ENCODE measurements around the gene SCG3.
A peak's percentile ranks its signal among the peaks of the same experiment; 100 is the strongest.

The SCG3 gene

DNA sequence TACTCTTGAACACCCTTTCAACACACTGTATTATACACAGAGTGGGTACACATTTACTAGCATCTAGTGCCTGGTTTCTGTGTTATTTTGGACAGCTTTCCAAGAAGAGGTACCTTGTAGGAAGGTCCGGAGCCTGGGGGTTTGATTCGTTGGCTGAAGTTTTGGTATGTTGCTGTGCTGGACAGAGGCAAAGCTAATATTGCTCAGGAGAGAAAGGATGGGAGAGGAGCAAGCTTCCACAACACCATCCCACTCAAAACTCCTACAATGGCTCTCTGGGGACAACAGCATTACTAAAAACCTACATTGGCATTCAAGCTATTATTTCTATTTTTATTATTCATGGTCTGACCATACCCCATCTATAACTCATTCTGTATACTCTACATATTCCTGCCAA is 57.2 kb downstream of the SCG3 start:
- no peaks in the 10 kb centered on the region for H3K36me3 ChIP-seq (ENCODE audit: insufficient read depth, low read length)
- no peaks in the 10 kb centered on the region for H4K20me1 ChIP-seq (ENCODE audit: insufficient read depth, low read length)
- no peaks in the 10 kb centered on the region for H3K79me2 ChIP-seq (ENCODE audit: insufficient read depth, low read length)
- no peak overlapping the region for H3K4me3 ChIP-seq (ENCODE audit: low read depth, low read length, poor library complexity, severe bottlenecking)
- no peak overlapping the region for H3K27ac ChIP-seq (ENCODE audit: low read depth, low read length, poor library complexity, severe bottlenecking)
- H3K9me3 ChIP-seq (ENCODE audit: low read length): no peaks in the 10 kb centered on the region
- no peak for TF ChIP-seq EZH2 (IDR thresholded peaks at IDR 0.05; ENCODE audit: borderline replicate concordance, low read length)
- TF ChIP-seq CTCF (IDR thresholded peaks at IDR 0.05; ENCODE audit: low read length): no peak
- H3K27me3 ChIP-seq (ENCODE audit: insufficient read depth, low read length): no peaks in the 10 kb centered on the region
- H3F3A ChIP-seq (ENCODE audit: insufficient read depth, low read length): no peaks in the 10 kb centered on the region
- no peak overlapping the region for H3K9ac ChIP-seq (ENCODE audit: low read length)
- H2AFZ ChIP-seq (ENCODE audit: low read length): no peak overlapping the region
- H3K4me1 ChIP-seq (ENCODE audit: insufficient read depth, low read length, severe bottlenecking): peaks cover 29% of the 10 kb centered on the region
- H3K9me2 ChIP-seq (ENCODE audit: low read depth, low read length): no peaks in the 10 kb centered on the region
- no peak overlapping the region for H3K4me2 ChIP-seq (ENCODE audit: low read length)

- no peak overlapping the region for H2AFZ ChIP-seq (ENCODE audit: low read length)
- no peaks in the 10 kb centered on the region for H3K36me3 ChIP-seq (ENCODE audit: insufficient read depth, low read length)
- H3K9me3 ChIP-seq (ENCODE audit: low read length): no peaks in the 10 kb centered on the region
- no peaks in the 10 kb centered on the region for H4K20me1 ChIP-seq (ENCODE audit: insufficient read depth, low read length)
- no peak overlapping the region for H3K27ac ChIP-seq (ENCODE audit: low read depth, low read length, poor library complexity, severe bottlenecking)
- H3K4me1 ChIP-seq (ENCODE audit: insufficient read depth, low read length, severe bottlenecking): peaks cover 29% of the 10 kb centered on the region
- H3K27me3 ChIP-seq (ENCODE audit: insufficient read depth, low read length): no peaks in the 10 kb centered on the region
- no peak overlapping the region for H3K4me3 ChIP-seq (ENCODE audit: low read depth, low read length, poor library complexity, severe bottlenecking)
- H3K9me2 ChIP-seq (ENCODE audit: low read depth, low read length): no peaks in the 10 kb centered on the region
- H3K4me2 ChIP-seq (ENCODE audit: low read length): no peak overlapping the region
- no peak for TF ChIP-seq CTCF (IDR thresholded peaks at IDR 0.05; ENCODE audit: low read length)
- no peak for TF ChIP-seq EZH2 (IDR thresholded peaks at IDR 0.05; ENCODE audit: borderline replicate concordance, low read length)
- H3K9ac ChIP-seq (ENCODE audit: low read length): no peak overlapping the region
- no peaks in the 10 kb centered on the region for H3K79me2 ChIP-seq (ENCODE audit: insufficient read depth, low read length)
- H3F3A ChIP-seq (ENCODE audit: insufficient read depth, low read length): no peaks in the 10 kb centered on the region
Measured at GRCh38 chr15:51739061-51739712, 57.9 kb downstream of the SCG3 start.

DNA sequence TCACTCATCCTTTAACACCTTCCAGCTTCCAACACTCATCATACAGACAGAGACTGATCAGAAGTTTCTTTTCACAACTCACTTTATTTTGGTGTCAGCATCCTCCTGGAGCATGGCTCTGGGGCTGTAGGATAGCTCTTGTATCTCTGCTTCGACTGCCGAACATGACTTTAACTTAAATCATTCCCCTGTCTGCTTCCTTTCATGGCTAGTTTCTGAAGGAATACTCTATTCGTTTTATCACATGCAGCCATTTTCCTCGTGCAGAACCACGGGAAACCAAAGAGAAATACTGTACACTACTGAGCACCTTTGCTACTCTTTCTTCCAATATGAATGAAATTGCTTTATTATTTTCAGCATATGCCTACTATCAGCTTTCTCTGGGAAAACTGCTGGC is 68.0 kb downstream of the SCG3 start:
- Histone ChIP-seq H3K27ac (ENCODE audit: low read depth, low read length, poor library complexity, severe bottlenecking) (peak overlapping the region; percentile 69), H3K4me2 (ENCODE audit: low read length) (peak overlapping the region; percentile 75; the same call in 1 of the 2 replicates), H3K9ac (ENCODE audit: low read length) (no peak overlapping the region), H3F3A (ENCODE audit: insufficient read depth, low read length) (no peaks in the 10 kb centered on the region), H3K9me3 (ENCODE audit: low read length) (no peaks in the 10 kb centered on the region), H3K27me3 (ENCODE audit: insufficient read depth, low read length) (0 out of 2 replicates have a peak, but pooled peaks cover 11% of the 10 kb centered on the region), H3K79me2 (ENCODE audit: insufficient read depth, low read length) (no peaks in the 10 kb centered on the region), H3K4me3 (ENCODE audit: low read depth, low read length, poor library complexity, severe bottlenecking) (no peak overlapping the region), H4K20me1 (ENCODE audit: insufficient read depth, low read length) (no peaks in the 10 kb centered on the region), H3K4me1 (ENCODE audit: insufficient read depth, low read length, severe bottlenecking) (peaks cover 24% of the 10 kb centered on the region), H3K36me3 (ENCODE audit: insufficient read depth, low read length) (no peaks in the 10 kb centered on the region), H2AFZ (ENCODE audit: low read length) (no peak overlapping the region), H3K9me2 (ENCODE audit: low read depth, low read length) (no peaks in the 10 kb centered on the region)
- TF ChIP-seq CTCF (IDR thresholded peaks at IDR 0.05; ENCODE audit: low read length) (no peak), EZH2 (IDR thresholded peaks at IDR 0.05; ENCODE audit: borderline replicate concordance, low read length) (no peak)
